Activated CD8-positive, alpha-beta memory T cell treated with anti-CD3 and anti-CD28 coated beads for 36 hours (primary cell): ENCODE data around the gene ANP32B. TPM values are rescaled to one million over a fixed set of nuclear protein-coding genes. Genes with fewer than 3 reads are reported as not detected.

Experiments
- CTCF ChIA-PET: fragments of 350-600 bp; sonication (Branson Sonifier 250); formaldehyde crosslinking; loops from one replicate; lab custom pipeline; 2021; ENCODE audit warnings: antibody characterized with exemption; lab: Charles Lee
- POLR2A ChIA-PET: fragments of 350-600 bp; sonication (Branson Sonifier 250); formaldehyde crosslinking; loops from one replicate; lab custom pipeline; 2021; ENCODE audit warnings: antibody characterized with exemption; lab: Charles Lee
- total RNA-seq, 2 experiments: library from RNA; stranded (reverse); gene quantifications; one replicate each; pipeline ENCODE4 v1.2.3, GENCODE V29; 2021

The ANP32B gene
- total RNA-seq, 2 experiments from 2014 or later: 344 to 345 TPM

DNA sequence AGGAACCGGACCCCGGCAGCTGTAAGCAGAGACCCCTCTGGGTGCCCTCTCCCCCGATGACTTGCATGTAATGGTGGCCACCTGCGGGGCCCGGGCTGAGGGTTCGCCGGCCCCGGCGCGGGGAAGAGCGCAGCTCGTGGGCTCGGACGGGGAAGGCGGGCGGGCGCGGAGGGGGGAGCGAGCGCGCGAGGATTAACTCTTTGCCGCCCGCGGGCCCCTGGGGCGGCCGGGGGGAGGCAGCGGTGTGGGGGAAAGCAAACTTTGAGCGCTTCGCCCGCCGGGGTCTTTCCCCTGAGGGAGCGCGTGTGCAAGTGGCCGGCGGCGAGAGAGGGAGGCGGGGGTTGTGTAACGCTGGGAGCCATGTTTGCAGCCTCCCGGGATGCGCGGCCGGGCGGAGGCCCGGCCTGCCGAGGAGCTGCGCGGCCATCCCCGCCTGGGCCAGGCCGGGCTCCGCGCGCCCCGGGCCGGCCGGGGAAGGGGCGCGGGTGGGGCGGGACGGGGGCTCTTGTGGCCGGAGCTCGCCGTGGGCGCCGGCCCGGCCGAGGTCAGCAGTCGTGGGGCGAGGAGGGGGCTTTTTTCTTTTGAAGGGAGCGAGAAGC is 547 bp downstream of the ANP32B start:
- ChIA-PET CTCF (interaction anchor here (0.6 to 5.8 kb wide), 7 partner anchors 11 to 110 kb away, joined by 3 to 55 read pairs (median 3); partner anchors contain the start of gene TRMO), POLR2A (interaction anchor here (0.5 to 6.0 kb wide), 6 partner anchors 9 to 272 kb away, joined by 3 to 65 read pairs (median 8); partner anchors contain the start of genes NANS, TBC1D2 and TRMO)

DNA sequence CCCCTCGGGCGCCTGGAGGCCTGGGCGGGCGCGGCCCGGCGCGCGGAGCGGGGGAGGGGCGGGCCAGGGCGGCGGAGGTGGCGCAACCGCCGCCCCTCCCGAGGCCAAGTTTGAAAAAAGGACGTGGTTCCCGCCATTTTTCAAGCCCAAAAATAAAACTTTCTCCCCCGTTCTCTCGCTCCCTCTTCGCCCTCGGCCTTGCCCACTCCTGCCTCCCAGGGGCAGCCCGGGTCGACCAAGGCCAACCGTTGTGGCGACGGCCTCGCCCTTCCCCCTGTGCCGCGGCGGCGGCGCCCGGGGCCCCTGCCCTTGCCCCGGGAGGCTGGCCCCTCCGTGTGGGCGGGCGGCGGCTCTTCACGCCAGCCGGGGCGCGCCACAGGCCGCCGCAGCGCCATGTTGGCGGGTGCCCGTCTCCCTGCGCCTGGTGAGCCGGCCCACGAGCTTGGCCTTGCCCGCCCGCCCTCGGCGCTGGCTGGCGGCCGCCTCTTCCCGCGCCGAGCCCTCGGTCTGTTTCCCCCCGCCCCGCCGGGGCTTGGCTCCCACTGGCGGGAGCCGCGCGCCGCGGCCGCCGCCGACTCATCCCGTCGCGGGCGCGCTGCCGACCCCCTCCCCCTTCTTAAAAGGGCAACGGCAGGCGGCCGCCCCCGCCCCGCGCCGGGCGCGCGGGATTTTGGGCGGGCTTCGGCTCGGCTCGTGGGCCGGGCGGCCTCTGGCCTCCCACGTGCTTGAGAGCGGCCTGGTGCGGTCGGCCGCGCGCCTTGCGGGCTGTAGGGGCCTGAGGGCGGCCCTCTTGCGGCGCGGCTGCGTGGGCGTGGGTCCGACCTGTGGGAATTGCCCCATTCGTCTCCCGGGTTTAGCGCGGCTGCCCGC is 1.3 kb downstream of the ANP32B start:
- ChIA-PET POLR2A (interaction anchor here (2.5 to 6.0 kb wide), 3 partner anchors 62 to 271 kb away, joined by 10 to 65 read pairs (median 11); partner anchors contain the start of genes NANS, TBC1D2 and TRMO), CTCF (interaction anchor here (5.8 kb wide), 1 partner anchor 62 kb away, joined by 55 read pairs; the partner anchor contains the start of gene TRMO)

DNA sequence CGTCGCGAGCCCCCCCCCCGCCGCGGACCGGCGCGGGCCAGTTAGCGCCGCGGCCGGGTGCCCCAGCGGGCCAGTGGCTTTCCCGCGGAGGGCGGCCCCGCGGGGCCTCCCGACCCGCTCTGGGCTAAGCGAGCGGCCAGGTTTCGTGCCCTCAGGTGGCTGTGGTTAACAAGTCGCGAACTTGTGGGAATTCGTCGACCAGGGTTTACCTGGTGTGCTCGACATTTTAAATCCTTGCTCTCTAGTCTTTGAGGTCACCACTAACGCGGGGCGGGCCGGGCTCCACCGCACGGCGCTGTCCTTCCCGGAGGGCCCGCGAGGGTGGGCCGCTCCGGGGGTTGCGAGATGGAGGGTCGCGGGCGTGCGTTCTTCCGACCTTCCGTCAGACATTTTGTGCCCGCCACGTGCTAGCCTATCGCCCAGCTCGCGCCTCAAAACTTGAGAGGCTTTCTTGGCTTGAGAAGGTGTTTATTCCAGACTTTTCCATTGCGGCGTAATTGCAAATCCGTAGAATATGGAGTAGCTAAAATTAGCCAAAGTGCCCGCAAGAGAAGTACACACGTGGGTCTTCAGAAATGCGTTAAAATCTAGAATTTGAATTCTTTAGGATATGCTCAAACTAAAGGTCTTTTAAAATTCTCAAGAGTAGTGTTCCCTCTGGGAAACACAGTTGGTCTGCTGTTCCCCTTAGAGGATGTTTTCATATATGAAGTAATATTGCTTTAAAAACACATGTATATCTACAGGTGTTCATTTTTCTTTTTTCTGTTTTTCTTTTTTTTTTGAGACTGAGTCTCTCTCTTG is 2.1 kb downstream of the ANP32B start:
- ChIA-PET POLR2A (interaction anchor here (0.5 to 6.0 kb wide), 4 partner anchors 16 to 270 kb away, joined by 3 to 65 read pairs (median 8); partner anchors contain the start of genes TBC1D2 and TRMO), CTCF (interaction anchor here (1.8 to 5.8 kb wide), 2 partner anchors 49 to 63 kb away, joined by 9 to 55 read pairs; partner anchors contain the start of gene TRMO)

DNA sequence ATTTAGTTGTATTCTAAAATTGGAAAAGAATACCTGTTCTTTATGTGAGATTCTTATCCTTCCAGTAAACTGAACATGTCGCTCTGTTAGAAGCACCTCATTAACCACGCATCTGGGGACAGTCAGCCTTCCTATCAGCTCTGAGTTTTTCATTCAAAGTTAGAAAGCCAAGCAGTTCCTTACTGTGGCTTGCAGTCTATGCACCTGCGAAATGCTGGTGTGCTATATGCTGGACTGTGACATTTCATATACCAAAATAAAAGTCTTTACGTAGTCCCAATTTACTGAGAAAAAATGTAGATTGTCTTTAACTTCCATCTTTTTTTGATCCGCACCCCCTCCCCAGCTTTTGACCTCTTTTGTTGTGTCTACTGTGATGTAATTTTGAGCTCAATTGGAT is 4.3 kb downstream of the ANP32B start:
- POLR2A ChIA-PET: interaction anchor here (1.0 to 1.4 kb wide), 3 partner anchors 16 to 70 kb away, joined by 3 to 6 read pairs (median 5); partner anchors contain the start of gene TRMO
- CTCF ChIA-PET: interaction anchor here (1.0 to 1.1 kb wide), 2 partner anchors 47 to 64 kb away, joined by 3 read pairs; no protein-coding TSS in a partner anchor

DNA sequence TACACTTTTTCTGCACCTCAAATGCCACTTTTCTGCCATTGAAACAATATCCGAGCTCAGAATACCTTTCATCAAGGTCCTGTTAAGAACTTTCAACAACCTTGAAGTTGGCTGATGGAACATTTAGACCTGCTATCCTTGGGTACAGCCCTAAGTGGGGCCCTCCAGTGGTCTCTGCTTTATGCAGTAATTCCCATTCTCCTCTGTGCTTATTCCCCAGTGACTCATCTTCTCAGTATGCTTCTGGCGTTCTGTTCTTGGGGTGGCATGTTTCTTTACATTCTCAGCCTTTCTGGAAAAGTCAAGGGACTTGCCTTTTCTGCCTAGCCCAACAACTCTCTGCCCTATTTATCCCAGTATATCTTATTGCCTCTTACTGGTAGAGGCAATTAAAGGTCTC is 7.1 kb downstream of the ANP32B start:
- ChIA-PET POLR2A (no interaction called here), CTCF (no interaction called here)

DNA sequence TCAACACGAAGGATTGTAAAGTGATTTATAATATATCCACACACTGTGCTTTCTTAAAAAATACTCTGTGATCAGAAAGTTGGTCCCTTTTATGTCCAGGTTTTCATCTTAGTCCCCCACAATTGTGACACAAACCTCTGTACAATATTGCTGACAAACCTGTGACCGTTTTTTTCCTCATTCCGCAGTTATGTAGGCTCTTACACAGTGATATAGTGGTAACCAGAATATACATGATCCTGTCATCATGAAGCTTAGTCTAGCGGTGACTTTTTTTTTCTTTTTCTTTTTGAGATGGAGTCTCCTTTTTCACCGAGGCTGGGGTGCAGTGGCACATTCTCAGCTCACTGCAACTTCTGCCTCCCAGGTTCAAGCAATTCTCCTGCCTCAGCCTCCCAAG is 8.7 kb downstream of the ANP32B start:
- POLR2A ChIA-PET: interaction anchor here (1.4 kb wide), 1 partner anchor 9 kb away, joined by 6 read pairs; the partner anchor contains the start of gene ANP32B
- CTCF ChIA-PET: interaction anchor here (0.7 to 1.2 kb wide), 2 partner anchors 9 to 90 kb away, joined by 4 to 5 read pairs; partner anchors contain the start of gene ANP32B

DNA sequence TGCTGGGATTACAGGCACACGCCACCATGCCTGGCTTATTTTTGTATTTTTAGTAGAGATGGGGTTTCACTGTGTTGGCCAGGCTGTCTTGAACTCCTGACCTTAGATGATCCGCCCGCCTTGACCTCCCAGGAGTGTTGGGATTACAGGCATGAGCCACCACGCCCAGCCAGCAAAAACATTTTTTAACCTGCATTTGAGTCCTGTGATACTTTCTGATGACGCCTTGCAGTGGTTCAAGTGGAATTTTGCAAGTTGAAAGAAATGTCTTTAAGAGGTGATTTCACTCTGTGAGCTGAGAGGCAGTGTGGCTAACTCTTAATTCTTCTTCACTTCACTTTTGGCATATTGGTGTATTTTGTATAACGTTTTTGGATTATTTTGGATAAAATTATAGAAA is 9.1 kb downstream of the ANP32B start:
- POLR2A ChIA-PET: interaction anchor here (1.4 kb wide), 1 partner anchor 9 kb away, joined by 6 read pairs; the partner anchor contains the start of gene ANP32B
- CTCF ChIA-PET: interaction anchor here (0.7 to 1.2 kb wide), 2 partner anchors 9 to 91 kb away, joined by 4 to 5 read pairs; partner anchors contain the start of gene ANP32B

DNA sequence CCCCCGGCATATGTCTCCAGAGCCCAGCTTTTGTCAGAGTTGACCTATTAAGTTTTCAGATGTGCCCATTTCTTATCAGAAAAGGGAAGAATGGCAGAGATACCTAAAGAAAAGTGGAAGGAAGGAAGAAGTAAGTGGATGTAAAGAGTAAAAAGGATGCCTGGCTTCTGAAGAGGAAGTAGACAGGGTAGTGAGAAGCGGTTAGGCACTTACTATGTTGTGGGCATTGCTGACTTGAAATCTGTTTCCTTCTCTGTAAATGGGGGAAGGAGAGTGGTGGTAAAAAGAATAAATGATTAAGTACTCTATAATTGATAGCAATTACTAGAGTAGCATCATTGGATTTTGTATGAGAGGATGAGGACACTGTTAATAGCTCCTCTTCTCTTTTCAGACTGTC is 9.9 kb downstream of the ANP32B start:
- POLR2A ChIA-PET: interaction anchor here (1.4 kb wide), 1 partner anchor 10 kb away, joined by 6 read pairs; the partner anchor contains the start of gene ANP32B
- CTCF ChIA-PET: interaction anchor here (1.2 kb wide), 1 partner anchor 13 kb away, joined by 4 read pairs; no protein-coding TSS in a partner anchor

DNA sequence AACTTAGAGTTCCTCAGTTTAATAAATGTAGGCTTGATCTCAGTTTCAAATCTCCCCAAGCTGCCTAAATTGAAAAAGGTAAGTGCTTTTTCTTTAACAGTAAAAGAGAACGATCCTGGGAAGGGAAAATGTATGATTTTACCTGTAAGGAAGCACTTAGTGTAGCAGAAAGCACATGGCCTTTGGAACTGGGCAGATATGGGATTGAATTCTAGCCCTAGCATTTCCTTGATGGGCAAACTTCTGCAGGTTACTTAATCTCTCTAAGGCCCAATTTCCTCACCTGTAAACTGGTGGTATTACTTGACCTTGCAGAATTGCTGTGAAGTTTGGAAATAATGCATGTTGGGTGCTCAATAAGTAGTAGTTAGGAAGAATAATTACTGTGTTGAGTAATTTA is 11.6 kb downstream of the ANP32B start:
- CTCF ChIA-PET: interaction anchor here (1.3 kb wide), 1 partner anchor 11 kb away, joined by 3 read pairs; the partner anchor contains the start of gene ANP32B

DNA sequence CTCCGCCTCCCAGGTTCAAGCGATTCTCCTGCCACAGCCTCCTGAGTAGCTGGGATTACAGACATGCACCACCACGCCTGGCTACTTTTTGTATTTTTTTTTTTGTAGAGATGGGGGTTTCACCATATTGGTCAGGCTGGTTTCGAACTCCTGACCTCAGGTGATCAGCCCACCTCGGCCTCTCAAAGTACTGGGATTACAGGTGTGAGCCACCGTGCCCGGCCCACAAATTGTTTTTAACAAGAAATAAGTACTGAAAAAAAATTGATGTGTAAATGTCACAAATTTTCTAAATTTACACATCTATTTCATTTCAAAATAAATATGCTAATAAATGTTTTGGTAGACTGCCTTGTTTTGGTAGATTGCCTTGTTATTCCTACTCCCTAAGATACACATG is 13.5 kb downstream of the ANP32B start:
- POLR2A ChIA-PET: interaction anchor here (0.6 kb wide), 1 partner anchor 126 kb away, joined by 4 read pairs; no protein-coding TSS in a partner anchor
- CTCF ChIA-PET: interaction anchor here (1.4 kb wide), 1 partner anchor 14 kb away, joined by 3 read pairs; no protein-coding TSS in a partner anchor

More for the DNA sequence above, 11.6 kb downstream of the ANP32B start:
- POLR2A ChIA-PET: no interaction called here

DNA sequence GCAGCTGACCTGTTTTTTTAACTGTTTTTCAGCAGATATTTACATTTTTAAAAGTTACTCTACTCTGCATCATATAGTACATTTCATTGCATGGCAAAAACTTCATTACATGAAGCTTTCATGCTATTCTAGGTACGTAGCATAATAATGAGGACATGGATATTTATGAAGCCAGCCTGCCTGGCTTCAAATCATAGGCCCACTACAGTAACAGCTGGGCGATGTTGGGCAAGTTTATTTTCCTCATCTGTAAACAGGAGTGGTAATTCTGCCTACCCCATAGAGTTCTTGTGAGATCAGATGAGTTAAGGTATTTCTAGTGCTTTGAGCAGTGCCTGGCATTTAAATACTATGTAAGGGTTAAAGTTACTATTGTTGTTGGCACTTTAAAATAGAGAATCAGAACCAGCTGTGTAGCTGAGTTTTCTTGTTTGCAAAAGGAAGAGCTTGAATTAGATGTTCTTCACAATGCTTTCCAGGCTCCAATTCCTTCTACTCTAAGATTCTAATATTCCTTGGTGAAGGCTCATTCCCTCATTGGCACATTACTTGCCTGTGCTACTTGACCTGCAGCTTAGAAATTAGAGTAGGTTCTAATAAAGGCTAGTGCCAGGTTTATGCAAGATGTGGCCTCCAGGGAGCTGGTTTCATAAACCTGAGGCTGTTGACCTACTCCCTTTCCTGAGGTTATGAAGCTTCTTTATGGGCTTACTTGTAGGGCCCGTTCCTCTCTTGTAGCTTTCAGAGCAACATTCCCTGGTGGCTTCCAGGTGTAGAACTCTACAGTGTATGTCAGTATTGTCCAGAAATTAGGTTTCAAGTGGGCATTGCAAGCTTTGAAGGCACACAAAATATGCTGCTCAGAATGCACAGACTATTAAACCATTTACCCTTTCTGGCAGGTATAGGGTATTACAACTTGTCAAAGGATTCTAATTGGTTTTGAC is 14.5 kb downstream of the ANP32B start:
- CTCF ChIA-PET: interaction anchor here (1.0 to 1.4 kb wide), 3 partner anchors 15 to 73 kb away, joined by 3 read pairs; no protein-coding TSS in a partner anchor
- POLR2A ChIA-PET: no interaction called here

DNA sequence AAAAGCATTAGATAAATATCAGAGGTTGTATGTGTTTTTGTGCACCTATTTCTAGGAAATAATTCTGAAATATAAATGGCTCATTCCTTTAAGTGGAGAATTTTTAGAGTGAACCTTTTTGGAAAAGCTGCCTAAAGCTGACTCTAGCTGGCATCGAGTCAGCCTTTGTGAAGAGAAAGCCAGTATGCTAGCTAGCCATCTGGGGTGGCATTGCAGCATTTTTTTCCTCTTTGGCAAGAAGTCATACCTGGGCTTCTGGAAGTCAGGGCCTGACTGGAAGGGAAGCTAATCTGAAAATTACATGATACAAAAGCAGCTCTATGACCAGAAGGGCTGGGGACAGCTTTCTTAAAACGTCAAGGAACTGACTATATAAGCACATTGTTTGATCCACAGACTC is 19.7 kb downstream of the ANP32B start:
- CTCF ChIA-PET: interaction anchor here (0.8 kb wide), 1 partner anchor 79 kb away, joined by 3 read pairs; no protein-coding TSS in a partner anchor
- POLR2A ChIA-PET: interaction anchor here (1.3 kb wide), 1 partner anchor 15 kb away, joined by 5 read pairs; no protein-coding TSS in a partner anchor

DNA sequence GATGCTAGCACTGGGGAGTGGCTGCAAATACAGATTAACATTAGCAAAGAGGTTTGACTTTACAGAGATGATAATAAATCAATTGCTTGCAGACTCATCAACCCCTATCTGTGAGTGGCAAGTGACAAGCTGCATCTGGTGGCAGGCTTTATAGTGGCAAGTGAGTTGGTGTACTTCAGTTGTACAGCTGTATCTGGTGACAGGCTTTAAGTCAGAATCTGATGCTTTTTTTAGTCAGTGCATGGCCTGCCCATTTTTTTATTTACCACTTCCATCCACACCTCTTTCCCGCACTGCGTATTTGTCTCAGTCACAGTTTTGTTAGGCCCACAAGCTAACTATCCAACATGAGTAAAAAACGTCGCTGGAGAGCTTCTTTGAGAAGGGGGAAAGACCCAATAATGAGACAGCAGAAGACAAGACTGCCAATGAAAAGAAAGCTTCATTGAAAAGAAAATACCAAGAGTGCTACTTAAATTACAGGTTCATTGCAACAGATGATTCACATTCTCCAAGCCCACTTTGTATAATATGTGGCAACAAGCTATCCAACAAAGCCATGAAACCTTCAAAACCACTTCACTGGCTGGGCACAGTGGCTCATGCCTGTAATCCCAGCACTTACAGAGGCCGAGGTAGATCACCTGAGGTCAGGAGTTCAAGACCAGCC is 23.1 kb downstream of the ANP32B start:
- CTCF ChIA-PET: interaction anchor here (1.3 to 1.5 kb wide), 2 partner anchors 29 to 83 kb away, joined by 3 read pairs; no protein-coding TSS in a partner anchor
- POLR2A ChIA-PET: interaction anchor here (1.0 kb wide), 1 partner anchor 50 kb away, joined by 3 read pairs; the partner anchor contains the start of gene NANS

DNA sequence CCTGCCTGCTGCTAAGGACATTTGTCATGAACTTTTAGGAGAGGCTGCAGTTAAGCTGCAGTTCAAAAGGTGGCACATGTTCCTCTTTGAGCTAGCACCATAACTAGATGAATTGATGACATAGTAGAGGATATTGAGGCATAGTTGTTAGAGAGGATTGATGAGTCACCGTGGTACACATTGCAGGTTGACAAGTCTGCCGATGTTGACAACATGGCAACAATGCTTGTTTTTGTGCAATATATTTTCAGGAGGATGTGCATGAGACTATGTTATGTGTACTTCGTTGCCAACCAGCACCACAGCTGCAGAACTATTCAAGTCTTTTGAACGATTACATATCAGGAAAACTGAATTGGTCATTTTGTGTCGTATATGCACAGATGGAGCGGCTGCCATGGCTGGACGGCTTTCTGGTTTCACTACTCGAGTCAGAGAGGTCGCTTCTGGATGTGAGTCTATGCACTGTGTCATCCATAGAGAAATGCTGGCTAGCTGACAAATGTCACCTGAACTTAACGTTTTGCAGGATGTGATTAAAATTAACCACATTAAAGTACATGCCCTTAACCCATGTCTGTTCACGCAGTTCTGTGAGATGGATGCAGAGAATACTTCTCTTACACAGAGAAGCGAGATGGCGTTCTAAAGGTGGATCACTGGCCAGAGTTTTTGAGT is 24.2 kb downstream of the ANP32B start:
- POLR2A ChIA-PET: interaction anchor here (1.0 kb wide), 1 partner anchor 49 kb away, joined by 3 read pairs; the partner anchor contains the start of gene NANS

DNA sequence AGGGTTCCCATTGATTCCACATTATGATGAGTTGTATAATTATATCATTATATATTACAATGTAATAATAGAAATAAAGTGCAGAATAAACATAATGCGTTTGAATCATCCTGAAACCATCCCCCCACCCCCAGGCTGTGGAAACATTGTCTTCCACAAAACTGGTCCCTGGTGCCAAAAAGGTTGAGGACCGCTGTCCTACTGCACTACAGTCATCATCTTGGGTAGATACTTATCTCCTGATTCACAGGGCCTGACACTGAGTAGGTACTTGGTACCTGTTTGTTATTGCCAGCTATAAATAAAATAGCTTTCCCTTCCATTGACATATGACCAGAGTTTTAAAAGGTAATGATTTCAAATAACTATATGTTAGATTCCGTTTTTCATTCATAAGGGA is 25.6 kb downstream of the ANP32B start:
- ChIA-PET CTCF (interaction anchor here (1.0 kb wide), 1 partner anchor 26 kb away, joined by 3 read pairs; no protein-coding TSS in a partner anchor), POLR2A (no interaction called here)

More for the DNA sequence above, 24.2 kb downstream of the ANP32B start:
- CTCF ChIA-PET: interaction anchor here (1.3 to 1.5 kb wide), 2 partner anchors 27 to 84 kb away, joined by 3 read pairs; no protein-coding TSS in a partner anchor
